Middle frontal gyrus (tissue), 1 donor: Measurements from ENCODE around the gene UCN.
"Not testable (repeated sequence)": the region's sequence is repeated elsewhere in the genome, so short reads cannot be mapped to it uniquely, and the experiment has no call there.

Experiments
- DNase-seq: peaks from one replicate; pipeline ENCODE4 v3.0.0-alpha.2; 2015; ENCODE audit warnings: low spot score; ENCODE audit errors: extremely low spot score

Gene UCN, protein sequence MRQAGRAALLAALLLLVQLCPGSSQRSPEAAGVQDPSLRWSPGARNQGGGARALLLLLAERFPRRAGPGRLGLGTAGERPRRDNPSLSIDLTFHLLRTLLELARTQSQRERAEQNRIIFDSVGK

DNA sequence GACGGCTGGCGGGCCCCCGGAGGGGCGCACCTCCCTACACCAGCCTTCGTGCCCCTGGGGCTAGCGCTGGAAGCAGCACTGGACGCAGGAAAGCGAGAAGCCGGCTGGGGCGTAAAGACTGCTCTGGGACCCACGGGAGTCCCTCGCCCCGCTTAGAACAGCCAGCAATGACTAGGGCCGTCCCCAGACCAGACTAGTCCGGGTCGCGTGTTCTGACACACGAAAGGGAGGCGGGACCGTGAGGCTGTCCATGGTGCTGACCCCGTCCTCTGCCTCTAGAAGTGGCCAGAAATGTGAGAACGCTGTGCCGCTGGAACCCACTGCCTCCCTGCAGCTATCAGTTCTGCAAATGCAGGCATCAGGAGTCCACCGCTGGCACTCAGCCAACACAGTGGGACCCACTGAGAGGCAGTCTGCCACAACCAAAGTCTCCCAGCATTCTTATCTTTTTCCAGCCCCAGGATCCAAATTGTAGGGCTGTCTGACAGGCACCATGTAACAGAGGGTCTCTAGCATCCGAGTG, at the start of gene UCN:
Gene UCN (minus strand): TSS at position 87 of the 523 bp plus-strand sequence. CDS start 550 bp downstream, outside the sequence.
- DNase-seq: no peak

DNA sequence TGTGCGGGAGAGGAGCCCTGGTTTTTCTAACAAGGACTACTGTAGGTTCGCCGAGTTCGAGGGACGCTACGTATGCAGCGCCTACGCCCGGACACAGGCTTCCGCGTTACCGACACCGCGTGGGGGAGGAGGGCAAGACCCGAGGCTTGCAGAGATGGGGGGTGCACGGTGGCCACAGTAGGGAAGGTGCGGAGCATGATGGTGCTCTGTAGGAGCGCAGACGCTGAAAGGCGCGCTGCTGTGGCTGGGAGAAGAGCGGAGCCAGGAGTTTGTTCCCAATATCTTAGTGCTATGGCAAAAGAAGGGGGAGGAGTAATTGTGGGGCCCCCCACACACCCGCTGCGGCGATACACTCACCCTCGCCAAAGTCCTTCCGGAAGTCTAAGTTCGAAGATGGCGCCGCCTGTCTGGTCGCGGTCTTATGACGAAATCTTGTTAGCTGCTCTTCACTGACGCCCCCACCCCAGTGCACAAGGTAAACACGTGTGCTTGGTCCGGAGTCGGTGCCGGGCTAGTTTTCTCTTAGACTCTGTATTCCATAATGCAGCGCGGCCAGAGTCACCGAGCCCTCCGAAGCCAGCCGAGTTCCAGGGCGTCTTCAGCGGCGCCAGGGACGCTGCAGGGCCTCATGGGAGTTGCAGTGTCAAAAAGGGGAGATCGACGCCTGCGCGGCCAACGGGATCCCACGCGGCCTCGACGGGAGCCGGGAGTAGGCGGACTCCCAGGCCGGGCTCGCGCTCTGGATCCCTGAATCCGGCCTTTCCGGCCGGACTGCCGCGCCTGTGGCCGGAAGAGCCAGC, 48.3 kb upstream of the UCN start, which contains the start of gene GTF3C2:
Gene GTF3C2 (minus strand): TSS at position 383 of the 800 bp plus-strand sequence. CDS start 13,210 bp downstream, outside the sequence.
- DNase-seq: peak; percentile 96

- DNase-seq: no peak
Measured at GRCh38 chr2:27356056-27356381, 47.8 kb upstream of the UCN start.

GRCh38 chr2:27354597-27354927, 46.3 kb upstream of the UCN start:
- no peak for DNase-seq

- no peak for DNase-seq
Measured at GRCh38 chr2:27353762-27354596, 45.7 kb upstream of the UCN start.

GRCh38 chr2:27353386-27353761, 45.1 kb upstream of the UCN start:
- not testable (repeated sequence) for DNase-seq

DNA sequence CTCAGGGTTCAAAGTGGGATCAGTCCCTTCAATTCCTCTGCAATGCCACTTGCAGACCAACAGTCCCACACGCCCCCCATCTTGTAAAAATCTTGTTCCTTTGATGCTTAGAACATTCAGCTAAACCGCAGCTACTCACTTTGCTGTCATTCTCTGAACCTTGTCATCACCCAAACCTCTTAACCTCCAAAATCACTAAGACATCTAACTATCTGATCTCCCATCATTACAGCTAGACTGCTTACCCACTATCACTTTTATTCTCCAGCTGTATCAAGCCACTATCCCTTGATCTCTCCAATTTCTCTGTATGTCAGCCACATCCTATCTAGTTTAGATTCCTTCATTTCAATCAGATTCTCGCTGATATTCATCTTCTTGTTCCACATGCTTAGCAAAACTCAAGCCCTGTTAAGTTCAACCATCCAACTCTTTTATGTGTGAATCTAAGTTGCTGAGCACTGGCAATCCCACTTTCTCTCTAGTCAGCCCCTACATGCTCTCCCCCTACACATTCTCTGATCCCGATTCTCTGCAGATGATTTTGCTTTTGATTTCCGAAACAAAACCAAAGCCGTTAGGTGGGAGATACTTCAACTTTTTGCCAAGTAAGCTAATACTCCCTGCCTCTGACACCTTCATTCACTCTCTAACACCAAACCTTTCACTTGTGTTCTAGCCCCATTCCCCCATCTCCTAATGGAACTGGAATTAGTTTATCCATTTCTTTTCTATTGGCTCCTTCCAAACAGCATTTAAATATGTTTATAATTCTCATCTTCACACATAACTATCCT, 43.8 kb upstream of the UCN start:
- no peak for DNase-seq

DNA sequence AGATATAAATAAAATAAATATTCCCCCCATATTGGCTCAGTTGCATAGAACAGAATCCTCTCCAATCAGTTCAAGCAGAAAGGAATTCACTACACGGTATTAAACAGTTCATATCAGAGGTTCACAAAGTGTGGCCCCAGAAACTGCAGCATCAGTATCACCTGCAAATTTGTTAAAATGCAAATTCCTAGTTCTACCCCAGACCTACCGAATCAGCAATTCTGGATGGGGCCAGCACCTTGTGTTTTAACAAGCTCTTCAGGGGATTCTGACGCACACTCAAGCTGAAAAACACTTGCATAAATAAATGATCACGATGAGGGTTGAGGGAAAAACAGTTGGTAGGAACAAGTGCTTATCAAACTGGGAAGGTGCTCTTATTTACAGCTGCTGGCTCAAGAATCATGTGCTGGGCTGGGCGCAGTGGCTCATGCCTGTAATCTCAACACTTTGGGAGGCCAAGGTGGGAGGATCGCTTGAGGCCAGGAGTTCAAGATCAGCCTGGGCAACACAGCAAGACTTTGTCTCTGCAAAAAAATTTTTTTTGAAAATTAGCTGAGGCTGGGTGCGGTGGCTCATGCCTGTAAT, 42.0 kb upstream of the UCN start:
- no peak for DNase-seq

DNA sequence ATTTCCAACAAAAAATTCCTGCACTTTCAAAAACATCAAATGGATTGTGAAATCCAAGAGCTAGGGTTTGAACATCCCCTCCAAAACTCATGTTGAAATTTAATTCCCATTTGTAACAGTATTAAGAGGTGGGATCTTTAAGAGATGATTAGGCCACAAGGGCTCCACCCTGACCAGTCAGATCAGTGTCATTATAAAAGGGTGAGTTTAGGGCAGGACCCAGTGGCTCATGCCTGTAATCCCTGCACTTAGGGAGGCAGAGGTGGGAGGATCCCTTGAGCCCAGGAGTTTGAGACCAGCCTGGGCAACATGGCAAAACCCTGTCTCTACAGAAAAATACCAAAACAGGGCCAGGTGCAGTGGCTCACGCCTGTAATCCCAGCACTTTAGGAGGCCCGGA, 39.4 kb upstream of the UCN start:
- no peak for DNase-seq

- DNase-seq: no peak
Measured at GRCh38 chr2:27336173-27336572, 27.9 kb upstream of the UCN start.

DNA sequence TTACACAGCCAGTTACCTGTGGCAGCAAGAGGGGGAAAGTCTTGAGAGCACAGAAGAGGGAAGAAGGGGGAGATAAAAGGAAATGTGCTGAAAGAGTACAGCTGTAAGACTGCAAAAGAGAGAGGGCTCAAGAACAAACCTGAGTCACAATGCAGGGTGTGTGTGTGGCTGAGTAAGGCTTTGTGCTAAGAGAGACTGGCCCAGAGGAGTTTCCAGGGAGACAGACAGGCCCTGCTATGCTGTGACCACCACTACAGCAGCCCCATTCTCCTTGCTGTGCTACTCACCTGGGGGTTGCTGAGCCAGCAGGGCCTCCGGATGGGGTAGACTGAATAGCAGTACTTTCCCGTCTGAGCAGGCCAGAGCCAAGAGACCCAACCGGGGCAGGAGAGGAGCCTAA, 27.1 kb upstream of the UCN start:
- no peak for DNase-seq

DNA sequence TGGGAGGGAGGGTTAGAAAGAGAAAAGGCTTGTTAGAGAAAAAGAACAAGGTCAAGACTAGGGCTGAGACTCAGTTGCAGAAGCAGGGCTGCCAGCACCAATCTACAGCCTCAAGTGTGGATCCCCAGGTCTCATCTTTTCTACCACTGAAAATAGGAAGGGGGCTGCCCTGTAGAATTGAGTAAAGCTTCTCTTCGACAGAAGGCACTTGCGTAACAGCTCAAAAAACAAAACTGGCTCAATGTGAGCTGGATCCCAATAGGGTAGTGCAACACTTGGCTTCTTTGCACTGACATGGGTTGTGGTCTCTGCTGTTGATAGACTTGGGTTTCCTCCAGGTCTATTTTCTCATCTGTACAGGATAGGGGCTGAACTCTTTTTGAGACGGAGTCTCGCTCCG, 16.5 kb upstream of the UCN start:
- DNase-seq: no peak

DNA sequence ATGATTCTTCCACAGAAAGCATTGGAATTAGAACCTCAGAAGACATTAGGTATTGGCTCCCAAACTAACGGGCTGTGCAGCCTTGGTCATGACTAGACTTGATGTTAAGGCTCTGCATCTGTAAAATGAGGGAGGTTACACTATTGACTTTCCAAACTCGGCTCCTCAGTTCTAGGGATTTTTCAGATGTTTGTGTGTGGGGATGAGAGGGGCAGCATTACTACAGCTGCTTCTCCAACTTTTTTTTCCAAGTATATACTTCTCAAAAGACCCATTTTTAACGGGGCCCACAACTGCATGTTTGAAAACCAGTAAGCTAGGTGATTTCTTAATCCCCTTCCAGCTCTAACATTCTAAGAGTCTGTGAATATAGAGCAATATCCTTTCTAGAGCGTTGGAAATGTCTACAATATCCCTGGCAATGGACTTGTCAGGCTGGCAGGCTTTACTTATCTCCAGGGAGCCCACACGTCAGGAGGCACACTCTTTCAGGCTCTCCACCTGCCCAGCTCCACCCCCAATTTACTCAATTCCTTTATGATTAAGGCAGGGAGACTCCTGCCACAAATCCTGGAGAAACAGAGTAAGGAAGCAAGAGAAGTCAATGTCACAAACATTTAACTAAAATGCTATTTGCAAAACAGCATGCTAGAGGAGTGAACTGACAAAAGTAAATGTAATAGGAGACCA, 15.5 kb upstream of the UCN start:
- no peak for DNase-seq

GRCh38 chr2:27322766-27323595, 14.7 kb upstream of the UCN start, which contains the start of gene MPV17:
Gene MPV17, minus strand, starts transcription at chr2:27323097. Its CDS starts 580 bp downstream, at chr2:27322517.
- peak; percentile 91 for DNase-seq

- no peak for DNase-seq
Measured at GRCh38 chr2:27322301-27322765, 14.1 kb upstream of the UCN start.

DNA sequence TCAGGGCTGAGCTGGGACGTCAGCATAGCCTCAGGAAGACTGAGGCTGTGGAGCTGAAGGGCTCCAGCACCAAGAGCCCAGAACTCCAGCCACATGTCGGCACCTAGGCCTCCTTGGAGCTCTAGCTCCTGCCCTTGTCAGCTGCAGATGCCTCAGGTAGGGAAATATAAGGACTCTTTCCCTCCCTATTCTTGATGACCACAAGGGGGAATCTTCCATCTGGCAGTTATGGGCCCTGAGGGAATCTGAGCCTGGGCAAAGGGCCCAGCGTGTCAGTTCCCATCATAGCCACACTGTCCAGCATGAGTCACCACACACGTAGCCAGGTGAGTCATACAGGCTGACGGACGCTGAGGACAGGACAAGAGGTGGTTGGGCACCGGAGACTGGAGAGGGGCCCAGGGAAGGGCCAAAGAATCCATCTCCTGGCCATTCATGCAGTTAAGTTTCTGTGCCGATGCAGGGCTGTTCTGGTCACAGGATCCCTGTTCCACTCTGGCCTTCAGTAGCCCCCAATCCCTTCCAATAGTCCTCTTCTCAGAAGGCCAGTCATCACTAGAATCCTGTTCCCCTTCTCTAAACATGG, 12.8 kb upstream of the UCN start:
- no peak for DNase-seq

DNA sequence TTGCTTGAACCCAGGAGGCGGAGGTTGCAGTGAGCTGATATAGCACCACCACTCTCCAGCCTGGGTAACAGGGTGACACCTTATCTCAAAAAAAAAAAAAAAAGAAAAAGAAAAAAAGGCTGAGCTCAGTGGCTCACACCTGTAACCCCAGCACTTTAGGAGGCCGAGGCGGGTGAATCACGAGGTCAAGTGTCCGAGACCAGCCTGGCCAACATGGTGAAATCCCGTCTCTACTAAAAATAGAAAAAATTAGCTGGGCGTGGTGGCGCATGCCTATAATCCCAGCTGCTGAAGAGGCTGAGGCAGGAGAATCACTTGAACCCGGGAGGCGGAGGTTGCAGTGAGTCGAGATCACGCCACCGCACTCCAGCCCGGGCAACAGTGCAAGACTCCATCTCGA, 11.6 kb upstream of the UCN start:
- not testable (repeated sequence) for DNase-seq

GRCh38 chr2:27316655-27317412, 8.6 kb upstream of the UCN start:
- DNase-seq: no peak
